ENCODE data around the gene PDS5B.

The PDS5B gene

GRCh38 chr13:32733690-32734089, 147.4 kb downstream of the PDS5B start:
- no peak for DNase-seq

GRCh38 chr13:32734511-32734910, 148.3 kb downstream of the PDS5B start:
- DNase-seq, result no peak

GRCh38 chr13:32735859-32736258, 149.6 kb downstream of the PDS5B start:
- no peak for DNase-seq

GRCh38 chr13:32736648-32737047, 150.4 kb downstream of the PDS5B start:
- DNase-seq, result no peak

- DNase-seq, result no peak
Observed at GRCh38 chr13:32737111-32737571, 150.9 kb downstream of the PDS5B start.

- DNase-seq, result no peak
Observed at GRCh38 chr13:32737679-32738078, 151.4 kb downstream of the PDS5B start.

GRCh38 chr13:32745509-32745908, 159.3 kb downstream of the PDS5B start:
- DNase-seq, result no peak

GRCh38 chr13:32746474-32746873, 160.2 kb downstream of the PDS5B start:
- no peak for DNase-seq

GRCh38 chr13:32748305-32748704, 162.1 kb downstream of the PDS5B start:
- DNase-seq, result no peak

GRCh38 chr13:32751340-32751739, 165.1 kb downstream of the PDS5B start:
- no peak for DNase-seq

- DNase-seq, result no peak
Observed at GRCh38 chr13:32752311-32752710, 166.1 kb downstream of the PDS5B start.

- DNase-seq, result no peak
Observed at GRCh38 chr13:32752997-32753606, 166.8 kb downstream of the PDS5B start.

GRCh38 chr13:32754179-32754578, 167.9 kb downstream of the PDS5B start:
- no peak for DNase-seq

- no peak for DNase-seq
Observed at GRCh38 chr13:32759152-32759551, 172.9 kb downstream of the PDS5B start.

- DNase-seq, result no peak
Observed at GRCh38 chr13:32761472-32761871, 175.2 kb downstream of the PDS5B start.

- DNase-seq, result no peak
Observed at GRCh38 chr13:32779119-32779518, 192.9 kb downstream of the PDS5B start.

GRCh38 chr13:32781906-32782305, 195.7 kb downstream of the PDS5B start:
- no peak for DNase-seq

- no peak for DNase-seq
Observed at GRCh38 chr13:32783067-32783466, 196.8 kb downstream of the PDS5B start.

GRCh38 chr13:32790731-32791130, 204.5 kb downstream of the PDS5B start:
- no peak for DNase-seq

- DNase-seq, result no peak
Observed at GRCh38 chr13:32791545-32792172, 205.4 kb downstream of the PDS5B start.

- DNase-seq, result no peak
Observed at GRCh38 chr13:32796754-32797153, 210.5 kb downstream of the PDS5B start.

GRCh38 chr13:32802159-32802558, 215.9 kb downstream of the PDS5B start:
- DNase-seq, result no peak

GRCh38 chr13:32804673-32805230, 218.5 kb downstream of the PDS5B start:
- DNase-seq, result no peak

GRCh38 chr13:32811297-32811800, 225.1 kb downstream of the PDS5B start:
- no peak for DNase-seq

Data from NCI-H524 treated with DMSO at 0.1 percent for 48 hours (cell line).